HG02938 (cell line): ENCODE measurements around the gene NIPSNAP2.
"Not testable (repeated sequence)": the region's sequence is repeated elsewhere in the genome, so short reads cannot be mapped to it uniquely, and the experiment has no call there.

Experiments
- ATAC-seq: cut with Tn5 transposase; IDR thresholded peaks from one replicate; pipeline ENCODE4 v1.9.1; 2021; ENCODE audit warnings: mild to moderate bottlenecking, moderate library complexity; ENCODE audit not compliant: unreplicated experiment

The NIPSNAP2 gene

GRCh38 chr7:55964261-55965099 lies at the start of gene NIPSNAP2:
Gene NIPSNAP2 (plus strand): TSS chr7:55964585. CDS start chr7:55964610, 25 bp downstream.
- peak; percentile 71 for ATAC-seq

GRCh38 chr7:55917771-55918170 lies 46.6 kb upstream of the NIPSNAP2 start:
- ATAC-seq: no peak

- ATAC-seq: no peak
Observed at GRCh38 chr7:55928006-55928767, 36.2 kb upstream of the NIPSNAP2 start.

DNA sequence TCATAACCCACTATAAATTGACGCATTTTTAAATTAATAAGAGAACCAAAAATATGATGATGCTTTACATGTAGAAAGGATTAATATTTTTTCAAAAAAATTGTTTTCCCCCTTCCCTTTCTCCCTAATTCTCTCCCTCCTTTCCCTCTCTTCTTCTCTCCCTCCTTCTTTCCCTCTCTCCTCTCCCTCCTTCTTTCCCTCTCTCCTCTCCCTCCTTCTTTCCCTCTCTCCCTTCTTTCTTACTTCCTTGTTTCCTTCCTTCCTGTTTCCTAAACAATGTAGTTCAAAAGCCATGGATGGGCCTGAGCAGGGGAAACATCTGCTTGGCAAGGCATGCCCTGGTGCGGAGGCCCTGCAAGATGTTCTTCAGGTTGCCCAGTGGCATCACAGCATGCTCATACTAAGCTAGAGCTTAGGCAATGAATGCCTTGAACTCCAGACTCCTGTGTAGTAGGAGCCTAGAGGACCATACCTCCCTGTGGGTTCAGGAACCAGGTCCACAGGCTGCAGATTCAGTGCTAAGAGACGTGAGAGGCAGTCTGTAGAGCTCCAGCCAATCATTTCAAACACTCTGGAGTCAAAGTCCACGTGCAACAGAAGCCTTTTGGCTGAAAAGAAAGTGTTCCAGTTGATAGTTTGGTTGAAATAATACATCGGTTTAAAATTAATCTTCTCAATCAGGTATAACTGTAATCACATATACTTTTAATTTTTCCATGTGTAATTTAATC lies 32.8 kb upstream of the NIPSNAP2 start:
- ATAC-seq: no peak

DNA sequence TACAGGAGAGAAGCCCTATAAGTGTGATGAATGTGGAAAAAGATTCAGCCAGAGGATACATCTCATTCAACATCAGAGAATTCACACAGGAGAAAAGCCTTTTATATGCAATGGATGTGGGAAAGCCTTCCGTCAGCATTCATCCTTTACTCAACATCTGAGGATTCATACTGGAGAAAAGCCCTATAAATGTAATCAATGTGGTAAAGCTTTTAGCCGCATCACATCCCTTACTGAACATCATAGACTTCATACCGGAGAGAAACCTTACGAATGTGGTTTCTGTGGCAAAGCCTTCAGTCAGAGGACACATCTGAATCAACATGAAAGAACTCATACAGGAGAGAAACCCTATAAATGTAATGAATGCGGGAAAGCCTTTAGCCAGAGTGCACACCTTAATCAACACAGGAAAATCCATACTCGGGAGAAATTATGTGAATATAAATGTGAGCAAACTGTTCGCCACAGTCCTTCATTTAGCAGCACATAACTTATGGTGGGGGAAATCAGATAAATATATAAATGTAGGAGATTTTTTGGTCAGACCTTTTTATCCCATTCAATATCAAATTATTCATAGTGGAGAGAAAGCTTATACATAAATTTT lies 24.8 kb upstream of the NIPSNAP2 start:
- ATAC-seq: no peak

GRCh38 chr7:55946545-55946944 lies 17.8 kb upstream of the NIPSNAP2 start:
- no peak for ATAC-seq

DNA sequence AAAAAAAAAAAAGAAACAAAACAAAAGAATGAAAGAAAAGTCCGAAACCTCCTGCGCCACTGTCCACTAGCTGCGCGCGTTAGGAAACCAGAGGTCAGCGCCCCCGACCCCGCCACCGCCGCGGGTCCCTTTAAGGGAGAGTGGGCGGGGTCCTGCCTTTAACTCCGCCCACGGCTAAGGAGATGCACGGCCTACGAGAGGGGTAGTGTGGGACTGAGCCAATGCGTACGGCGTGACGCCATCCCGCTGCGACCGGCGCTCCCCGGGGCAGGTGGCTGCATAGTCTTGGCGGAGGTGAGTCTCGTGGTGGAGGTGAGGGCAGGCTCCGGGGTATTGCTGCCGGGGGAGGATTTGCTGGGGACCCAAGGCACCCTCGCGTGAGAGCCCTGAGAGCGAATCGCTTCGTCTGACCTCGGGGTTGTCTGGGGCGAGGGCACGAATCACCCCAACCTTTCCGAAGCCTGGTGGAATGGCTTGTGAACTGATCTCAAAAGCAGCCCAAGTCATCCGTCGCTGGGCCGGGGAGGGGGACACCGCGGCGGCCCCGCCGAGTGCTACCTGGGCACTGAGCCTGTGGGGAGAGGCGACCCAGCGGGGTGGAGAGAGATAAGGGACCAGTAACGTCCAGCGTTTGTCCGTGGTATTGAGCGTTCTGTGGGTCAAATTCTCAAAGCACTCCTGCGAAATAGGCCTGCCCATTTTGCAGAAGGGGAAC lies 12.6 kb upstream of the NIPSNAP2 start, which contains the start of gene MRPS17:
MRPS17 (plus strand) TSS at position 241 of the 715 bp plus-strand sequence. CDS start 1,319 bp downstream, outside the sequence.
- peak; percentile 100 for ATAC-seq

GRCh38 chr7:55952352-55952671 lies 12.1 kb upstream of the NIPSNAP2 start:
- ATAC-seq: not testable (repeated sequence)

- no peak for ATAC-seq
Observed at GRCh38 chr7:55953707-55954475, 10.5 kb upstream of the NIPSNAP2 start.

DNA sequence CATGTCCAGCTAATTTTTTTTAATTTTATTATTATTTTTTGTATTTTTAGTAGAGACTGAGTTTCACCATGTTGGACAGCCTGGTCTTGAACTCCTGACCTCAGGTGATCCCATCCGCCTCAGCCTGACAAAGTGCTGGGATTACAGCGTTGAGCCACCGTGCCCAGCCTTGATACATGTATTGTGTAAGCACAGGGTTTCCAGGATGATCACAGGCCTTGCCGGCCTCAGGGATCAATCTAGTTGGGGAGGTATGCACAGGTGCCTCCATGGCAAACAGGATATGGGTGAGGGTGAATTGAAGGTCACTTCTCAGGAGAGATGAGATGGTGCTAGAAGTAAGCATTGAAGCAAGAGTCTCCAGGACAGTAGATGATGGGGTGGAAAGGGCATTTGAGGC lies 7.2 kb upstream of the NIPSNAP2 start:
- ATAC-seq: no peak

GRCh38 chr7:55962014-55962413 lies 2.4 kb upstream of the NIPSNAP2 start:
- no peak for ATAC-seq

GRCh38 chr7:55963584-55964168 lies 709 bp upstream of the NIPSNAP2 start:
- ATAC-seq: no peak

DNA sequence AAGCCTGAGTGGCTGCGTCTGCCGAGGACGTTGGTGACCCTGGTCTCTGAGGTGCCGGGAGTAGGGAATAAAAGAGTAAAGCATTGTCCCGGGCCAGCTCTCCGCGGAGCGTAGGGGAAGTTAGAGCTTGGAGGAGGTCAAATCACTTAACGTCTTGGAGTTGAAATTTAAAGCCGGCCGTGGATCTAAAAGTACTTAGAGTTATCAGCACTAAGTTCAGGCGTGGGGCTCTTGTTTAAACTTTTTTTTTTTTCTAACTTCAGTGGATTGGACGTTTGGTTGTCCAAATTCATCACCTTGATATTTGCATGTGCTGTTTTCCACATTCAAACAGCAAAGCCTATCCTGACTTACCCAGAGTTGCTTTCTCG lies 700 bp downstream of the NIPSNAP2 start:
- ATAC-seq: no peak

- no peak for ATAC-seq
Observed at GRCh38 chr7:55965805-55966421, 1.5 kb downstream of the NIPSNAP2 start.

GRCh38 chr7:55966851-55967250 lies 2.5 kb downstream of the NIPSNAP2 start:
- ATAC-seq: no peak

- ATAC-seq: no peak
Observed at GRCh38 chr7:55969391-55969790, 5.0 kb downstream of the NIPSNAP2 start.

- ATAC-seq: no peak
Observed at GRCh38 chr7:55970561-55970960, 6.2 kb downstream of the NIPSNAP2 start.

GRCh38 chr7:55970978-55971377 lies 6.6 kb downstream of the NIPSNAP2 start:
- ATAC-seq: no peak

- ATAC-seq: no peak
Observed at GRCh38 chr7:55973747-55974250, 9.4 kb downstream of the NIPSNAP2 start.
